NCI-H2107 (cell line): ENCODE results near the gene STXBP3.
"Not testable (repeated sequence)": the region's sequence is repeated elsewhere in the genome, so short reads cannot be mapped to it uniquely, and the experiment has no call there.

Source experiments
- DNase-seq: peaks from one replicate; lab custom pipeline; 2025; lab: John Stamatoyannopoulos, UW

The STXBP3 gene

DNA sequence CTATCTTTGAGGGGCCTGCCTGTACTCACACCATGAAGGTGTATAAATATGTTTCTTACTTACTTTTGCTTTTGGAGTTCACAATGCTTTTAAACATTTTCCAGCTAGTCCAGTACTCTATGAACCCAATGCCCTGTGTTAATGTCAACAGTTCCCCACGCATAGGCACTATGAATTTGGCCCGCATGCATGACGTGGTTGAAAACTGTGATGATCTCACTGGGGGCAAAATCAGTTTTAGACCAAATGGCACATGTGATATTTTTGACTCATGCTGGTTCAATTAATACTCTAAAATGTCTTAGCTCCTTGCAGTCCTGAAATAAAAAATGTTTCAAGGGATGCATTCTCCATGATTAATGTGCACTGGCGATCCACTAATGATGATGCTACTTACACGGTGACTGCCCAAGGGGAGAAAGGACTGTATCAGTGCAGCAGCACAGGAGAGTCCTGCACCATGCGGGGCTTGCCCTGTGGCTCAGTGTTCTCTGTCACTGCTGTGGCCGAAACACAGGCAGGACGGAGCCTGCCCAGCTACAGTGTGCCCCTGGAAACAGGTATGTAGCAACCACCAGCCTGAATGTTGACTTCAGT lies 18.0 kb upstream of the STXBP3 start:
- no peak for DNase-seq

DNA sequence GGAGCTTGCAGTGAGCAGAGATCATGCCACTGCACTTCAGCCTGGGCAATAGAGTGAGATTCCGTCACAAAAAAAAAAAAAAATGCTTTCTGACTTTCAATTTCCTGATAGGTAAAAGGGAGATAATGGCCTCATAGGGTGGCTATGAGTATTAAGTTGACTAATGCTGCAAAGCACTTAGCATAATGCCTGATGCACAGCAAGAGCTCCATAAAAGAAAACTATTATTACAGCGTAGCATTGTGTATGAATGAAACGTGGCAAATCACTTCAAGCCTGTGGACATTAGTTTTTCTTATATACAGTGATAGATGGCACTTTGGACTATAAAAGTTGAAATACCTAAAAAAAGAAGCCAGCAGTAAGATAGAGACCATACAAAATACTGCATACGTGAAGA lies 17.0 kb upstream of the STXBP3 start:
- DNase-seq: no peak

DNA sequence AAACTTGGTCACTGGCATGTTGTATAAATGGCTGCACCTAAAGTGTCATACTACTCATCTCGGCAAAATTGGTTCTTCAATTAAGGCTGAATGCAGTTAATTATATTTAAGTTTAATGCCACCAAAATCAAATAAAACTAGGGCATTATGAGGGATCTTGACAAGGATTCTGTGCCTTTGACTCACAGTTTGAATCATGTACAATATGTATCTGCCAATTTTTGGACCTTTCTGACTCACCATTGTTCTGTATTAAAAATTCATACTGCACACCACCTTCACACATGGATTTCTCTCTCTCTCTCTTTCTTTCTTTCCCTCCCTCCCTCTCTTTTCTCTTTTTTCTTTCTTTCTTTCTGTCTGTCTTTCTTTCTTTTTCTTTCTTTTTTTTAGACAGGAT lies 14.1 kb upstream of the STXBP3 start:
- no peak for DNase-seq

DNA sequence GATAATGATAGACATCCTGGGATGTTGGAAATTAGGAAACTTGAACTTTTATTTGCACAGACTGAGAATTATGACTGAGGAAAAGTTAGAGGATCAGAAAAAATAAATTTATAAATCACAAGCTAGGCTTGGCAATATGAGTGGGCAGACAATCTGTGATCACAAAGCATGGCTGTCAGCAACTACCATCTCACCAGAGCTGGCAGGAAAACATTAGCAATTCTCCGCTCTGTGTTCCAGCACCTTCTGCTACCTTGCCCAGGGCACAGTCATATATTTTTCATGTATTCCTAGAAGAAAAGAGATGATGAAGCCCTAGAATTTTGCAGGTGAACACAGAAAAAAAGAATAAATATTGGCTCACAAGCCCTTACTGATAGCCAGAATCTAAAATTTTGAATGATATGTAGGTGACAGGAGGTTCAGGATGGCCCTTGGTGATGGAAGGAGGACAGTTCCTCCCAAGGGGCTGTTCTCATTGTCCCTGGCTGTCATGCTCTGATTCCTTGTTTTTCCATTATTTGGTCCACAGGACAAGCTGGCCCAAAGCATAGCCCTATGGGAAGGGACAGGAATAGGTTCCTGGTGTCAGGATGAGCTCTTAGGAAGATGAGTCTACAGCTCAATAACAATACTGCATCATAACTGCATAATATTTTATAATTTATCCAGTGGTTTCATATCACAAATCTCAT lies 12.2 kb upstream of the STXBP3 start:
- no peak for DNase-seq

DNA sequence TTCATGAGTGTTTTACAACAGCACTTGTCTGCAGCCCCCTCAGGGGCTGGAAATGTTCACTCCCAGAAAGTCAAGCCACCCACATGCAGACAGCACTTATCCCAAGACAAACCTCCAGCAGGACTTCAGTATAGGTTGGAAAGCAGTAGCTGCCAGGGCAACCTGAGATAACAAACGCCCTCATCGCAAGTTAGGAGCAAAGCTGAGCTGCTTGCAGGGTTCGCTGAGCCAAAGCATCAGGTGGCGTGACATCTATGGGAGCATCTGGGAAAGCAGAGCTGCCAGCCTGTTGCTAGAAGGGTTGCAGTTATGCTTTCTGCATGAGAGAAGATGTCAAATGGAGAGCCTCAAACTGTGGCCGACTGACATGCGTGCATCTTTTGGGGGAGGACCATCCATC lies 4.2 kb upstream of the STXBP3 start:
- DNase-seq: no peak

DNA sequence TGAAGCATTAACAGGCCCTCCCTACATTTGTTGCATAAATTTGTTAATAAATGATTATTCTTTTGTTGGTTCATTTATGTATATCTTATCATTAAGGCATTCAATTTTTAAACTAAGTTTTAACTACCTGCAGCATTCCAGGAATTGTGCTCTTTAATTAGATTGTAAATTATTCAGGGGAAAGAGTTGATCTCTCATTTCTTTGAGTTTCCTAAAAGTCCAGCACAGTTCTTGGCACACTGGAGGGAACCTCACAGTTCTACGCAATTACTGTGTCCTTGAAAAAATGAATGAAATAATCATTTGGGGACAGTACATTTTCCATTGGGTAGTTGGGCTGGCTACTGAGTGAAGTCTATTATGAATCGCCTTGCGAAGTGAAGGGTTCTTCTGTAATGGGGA lies 493 bp upstream of the STXBP3 start:
- no peak for DNase-seq

DNA sequence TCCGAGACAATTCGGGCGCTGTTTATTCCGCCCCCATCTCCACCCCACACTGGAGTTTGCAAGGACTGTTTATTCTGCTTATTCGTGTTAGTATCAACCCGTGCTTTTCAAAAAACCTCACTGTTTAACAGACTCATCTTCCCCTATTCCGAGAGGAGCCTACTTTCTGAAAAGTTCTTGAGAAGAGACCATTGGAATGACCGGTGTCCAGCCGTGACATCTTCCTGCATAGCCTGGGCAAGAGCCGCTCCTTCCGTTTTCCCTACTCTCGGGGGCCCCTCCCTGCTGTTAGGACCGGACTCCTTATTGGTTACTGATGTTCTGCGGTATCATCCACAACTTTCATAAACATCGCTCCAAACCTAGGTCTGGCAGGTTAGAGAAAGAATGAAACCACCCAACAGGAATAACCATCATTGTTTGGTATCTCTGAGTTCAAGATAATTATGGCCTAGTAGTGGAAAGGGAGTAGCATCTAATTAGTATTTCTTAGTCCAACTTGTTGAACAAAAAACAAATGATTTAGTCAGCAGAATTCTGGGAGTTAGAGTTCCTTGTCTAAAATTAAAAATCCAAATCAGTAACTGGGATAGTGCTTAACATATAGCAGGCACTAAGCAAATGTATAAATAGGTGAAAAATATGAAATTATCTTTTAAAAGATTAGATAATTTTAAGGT lies 837 bp downstream of the STXBP3 start:
- DNase-seq: peak; percentile 13

DNA sequence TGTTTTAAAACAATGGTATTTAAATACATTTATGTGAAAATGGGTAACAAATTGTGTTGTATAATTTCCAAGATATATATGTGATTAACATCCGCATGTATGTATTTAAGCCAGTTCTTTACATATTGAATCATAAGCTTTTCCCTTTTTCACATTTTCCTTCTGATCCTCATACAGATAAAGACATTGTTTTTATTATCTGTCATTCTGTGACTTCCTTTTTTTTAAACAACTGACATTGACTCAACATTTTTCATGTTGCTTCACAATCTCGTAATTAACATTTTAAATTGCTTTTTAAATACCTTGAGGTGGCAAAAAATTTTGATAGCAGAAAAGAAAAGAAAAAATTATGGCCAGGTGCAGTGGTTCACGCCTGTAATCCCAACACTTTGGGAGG lies 1.4 kb downstream of the STXBP3 start:
- DNase-seq: no peak

DNA sequence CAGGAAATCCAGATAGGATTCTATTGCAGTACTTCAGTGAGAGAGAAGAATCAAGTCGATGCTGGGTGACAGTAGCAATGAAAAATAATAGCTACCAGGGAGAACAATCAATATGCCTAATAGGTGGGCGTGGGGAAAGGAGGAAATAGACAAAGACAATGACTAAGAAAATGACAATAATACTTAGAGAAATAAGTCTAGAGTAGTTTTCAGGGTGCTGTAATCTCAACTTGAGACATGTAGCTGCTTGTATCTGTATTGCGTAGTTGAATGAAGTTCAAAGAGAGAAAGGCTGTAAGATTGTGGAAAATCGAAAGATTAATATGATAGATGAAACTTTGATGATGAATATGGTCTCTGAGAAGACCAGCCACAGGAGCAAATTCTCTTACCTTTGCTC lies 2.6 kb downstream of the STXBP3 start:
- no peak for DNase-seq

DNA sequence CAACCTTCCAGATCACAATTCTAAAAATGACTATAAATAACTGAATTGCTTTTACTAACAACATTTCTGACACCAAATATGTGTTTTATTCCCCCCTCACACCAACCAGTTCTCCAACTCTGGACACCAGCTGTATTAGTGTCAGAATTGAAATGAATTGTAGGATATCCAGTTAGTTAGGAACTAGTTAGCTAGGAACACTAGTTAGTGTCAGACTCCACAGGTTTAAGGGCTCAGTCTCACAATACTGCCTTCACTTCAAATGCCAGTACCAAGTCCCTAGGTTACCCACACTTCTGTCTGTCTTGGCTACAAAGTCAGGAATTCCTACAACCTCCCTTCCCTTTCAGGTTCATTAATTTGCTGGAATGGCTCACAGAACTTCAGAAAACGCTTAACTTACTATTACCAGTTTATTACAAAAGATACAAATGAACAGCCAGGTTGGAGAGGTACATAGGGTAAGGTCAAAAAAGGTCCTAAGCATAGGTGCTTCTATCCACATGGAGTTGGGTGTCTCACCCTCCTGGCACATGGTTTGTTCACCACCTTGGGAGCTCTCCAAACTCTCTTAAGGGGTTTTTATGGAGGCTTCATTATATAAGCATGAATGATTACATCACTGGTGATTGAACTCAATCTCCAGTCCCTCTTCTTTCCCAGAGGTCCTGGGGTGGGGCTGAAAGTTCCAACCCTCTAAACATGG lies 4.2 kb downstream of the STXBP3 start:
- DNase-seq: no peak

DNA sequence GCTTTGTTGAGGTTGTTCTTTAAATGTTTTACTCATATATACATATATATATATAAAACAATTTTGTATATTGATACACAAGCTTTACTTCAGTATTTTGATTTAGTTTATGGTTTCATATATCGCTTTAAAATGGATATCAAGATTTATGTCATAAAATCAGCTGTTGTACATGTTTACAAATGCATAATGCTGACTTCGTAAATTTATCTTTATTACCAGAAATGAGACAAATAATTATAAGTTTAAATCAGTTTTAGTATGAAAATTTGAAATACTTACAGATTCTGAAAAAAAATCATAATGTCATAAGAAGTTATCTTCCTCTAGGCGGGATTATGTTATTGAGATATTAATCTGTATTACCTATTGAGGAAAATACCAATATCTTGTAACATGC lies 6.9 kb downstream of the STXBP3 start:
- DNase-seq: no peak

DNA sequence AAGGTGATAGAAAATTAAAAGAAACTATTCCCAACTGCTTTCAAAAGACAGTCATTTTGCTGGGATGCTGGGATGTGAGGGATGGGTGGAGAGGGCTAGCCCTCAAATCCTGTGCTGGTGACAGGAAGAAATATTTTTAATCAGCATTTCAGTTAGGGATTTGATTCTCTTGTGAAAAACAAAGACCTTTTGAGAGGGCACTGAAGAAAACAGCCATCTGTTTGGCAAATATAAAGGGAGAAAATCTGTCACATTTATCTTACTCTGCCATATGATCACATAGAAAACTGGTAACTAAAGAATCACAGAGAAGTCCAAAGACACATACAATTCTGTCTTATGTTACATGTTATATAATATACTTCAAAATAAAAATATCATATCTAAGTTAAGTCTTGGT lies 12.3 kb downstream of the STXBP3 start:
- DNase-seq: no peak

DNA sequence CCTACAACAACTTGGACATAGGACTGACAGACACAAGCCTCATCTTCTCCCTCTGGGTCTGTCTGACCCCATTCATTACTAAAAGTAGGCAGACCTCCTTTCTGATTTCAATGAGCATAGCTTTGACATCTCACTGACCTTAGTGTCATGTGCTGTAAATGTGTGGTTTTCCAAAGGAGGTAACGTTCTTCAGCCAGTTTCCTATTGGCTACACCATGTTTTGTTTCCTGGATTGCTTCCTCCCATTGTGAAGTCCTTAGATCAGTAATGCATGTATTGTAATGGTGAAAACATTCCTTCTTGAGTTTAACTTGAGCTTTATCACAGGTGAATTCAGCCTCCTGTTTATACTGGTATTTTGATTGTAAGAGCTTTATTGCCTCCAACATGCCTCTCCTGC lies 20.6 kb downstream of the STXBP3 start:
- DNase-seq: no peak

DNA sequence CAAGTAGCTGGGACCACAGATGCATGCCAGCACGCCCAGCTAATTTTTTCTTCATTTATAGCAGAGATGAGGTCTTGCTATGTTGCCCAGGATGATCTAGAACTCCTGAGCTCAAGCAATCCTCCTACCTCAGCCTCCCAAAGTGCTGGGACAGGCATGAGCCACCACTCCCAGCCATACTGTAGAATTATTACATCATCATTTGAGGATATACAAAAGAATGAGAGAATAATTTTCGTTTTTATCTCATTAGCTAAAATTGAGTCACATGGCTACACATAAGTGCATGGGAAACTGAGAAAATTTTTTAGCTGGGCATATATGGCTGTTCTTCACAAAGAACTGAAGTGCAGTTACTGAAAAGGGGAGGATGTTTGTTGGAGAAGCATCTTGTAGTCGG lies 21.2 kb downstream of the STXBP3 start:
- DNase-seq: no peak

DNA sequence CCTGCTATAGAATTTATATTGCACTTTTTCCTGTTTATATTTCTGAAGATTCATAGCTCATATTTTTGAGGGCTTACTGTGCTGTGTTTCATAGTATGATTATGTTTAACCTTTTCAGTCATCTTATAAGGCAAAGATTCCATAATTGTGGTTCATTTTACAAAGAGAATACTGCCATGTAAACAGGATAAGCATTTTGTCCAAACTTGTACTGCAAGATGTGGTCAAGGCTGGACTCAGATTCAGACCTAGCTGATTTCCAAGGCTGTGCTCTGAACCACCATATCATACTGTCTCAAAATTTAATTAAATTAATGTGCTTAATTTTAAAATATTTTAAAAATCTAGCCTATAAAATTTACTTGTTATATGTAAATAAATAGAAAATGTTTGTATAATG lies 31.4 kb downstream of the STXBP3 start:
- DNase-seq: no peak

DNA sequence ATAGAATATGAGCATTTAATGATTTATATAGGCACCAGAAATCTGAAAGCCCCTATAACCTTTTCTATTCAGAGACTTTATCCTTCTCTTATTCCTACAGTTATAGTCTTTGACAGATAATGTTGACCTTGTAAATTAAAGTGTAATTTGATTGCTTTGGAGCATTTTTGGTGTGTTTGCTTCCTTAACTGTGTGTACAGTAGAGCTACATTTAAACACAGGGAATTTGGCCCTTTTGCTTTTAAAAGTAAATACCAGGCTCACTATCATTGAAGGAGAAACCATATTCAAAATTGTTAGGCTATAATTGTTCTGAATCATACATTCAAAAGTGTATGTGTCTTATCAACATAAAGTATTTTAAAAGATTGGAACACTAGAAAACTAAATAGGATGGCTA lies 33.0 kb downstream of the STXBP3 start:
- DNase-seq: no peak

DNA sequence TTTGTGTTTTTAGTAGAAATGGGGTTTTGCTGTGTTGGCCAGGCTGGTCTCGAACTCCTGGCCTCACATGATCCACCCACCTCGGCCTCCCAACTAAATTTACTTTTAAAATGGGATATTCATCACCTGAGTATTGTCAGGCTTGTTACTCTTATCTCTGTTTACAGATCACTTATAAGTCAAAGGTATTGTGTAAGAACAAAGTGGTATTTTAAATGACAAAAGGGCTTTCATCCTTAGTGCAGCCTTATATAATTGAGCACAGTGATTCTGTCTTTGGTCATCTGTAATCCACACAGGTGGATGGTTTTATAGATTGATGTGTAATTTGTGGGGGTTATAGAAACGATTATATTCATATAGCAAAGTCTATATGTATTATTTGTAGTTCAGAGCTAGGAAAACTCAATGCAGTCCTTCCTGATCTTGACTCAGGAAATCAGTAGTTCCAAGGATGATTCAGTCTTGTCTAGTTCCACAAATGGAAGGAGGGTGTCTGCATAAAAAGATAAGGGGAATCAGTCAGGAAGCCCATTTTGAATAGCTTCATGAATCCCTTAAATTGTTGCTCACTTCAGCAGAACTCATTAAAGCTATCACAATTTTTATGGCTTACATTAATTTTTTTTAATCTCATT lies 34.6 kb downstream of the STXBP3 start:
- no peak for DNase-seq

DNA sequence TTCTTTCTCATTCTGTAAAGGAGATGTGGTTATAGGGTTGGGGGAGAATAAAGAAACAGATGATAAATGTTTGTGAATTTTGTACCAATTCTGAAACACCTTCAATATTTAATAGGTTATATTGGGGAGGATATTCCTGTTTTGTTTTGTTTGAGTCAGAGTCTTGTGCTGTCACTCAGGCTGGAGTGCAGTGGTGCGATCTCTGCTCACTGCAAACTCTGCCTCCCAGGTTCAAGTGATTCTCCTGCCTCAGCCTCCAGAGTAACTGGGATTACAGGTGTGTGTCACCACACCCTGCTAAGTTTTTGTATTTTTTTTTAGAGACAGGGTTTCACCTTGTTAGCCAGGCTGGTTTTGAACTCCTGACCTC lies 35.1 kb downstream of the STXBP3 start:
- DNase-seq: not testable (repeated sequence)

DNA sequence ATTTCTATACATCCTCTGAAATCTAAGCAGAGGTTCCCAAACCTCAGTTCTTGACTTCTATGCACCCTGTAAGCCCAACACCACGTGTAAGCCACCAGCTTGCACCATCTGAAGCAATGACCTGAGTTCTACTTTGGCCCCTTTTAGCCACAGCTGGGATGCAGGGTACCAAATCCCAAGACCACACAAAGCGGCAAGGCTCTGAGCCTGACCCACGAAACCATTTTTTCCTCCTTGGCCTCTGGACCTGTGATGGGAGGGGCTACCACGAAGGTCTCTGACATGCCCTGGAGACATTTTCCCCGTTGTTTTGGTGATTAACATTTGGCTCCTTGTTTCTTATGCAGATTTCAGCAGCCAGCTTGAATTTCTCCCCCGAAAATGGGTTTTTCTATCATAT lies 38.8 kb downstream of the STXBP3 start:
- DNase-seq: no peak

DNA sequence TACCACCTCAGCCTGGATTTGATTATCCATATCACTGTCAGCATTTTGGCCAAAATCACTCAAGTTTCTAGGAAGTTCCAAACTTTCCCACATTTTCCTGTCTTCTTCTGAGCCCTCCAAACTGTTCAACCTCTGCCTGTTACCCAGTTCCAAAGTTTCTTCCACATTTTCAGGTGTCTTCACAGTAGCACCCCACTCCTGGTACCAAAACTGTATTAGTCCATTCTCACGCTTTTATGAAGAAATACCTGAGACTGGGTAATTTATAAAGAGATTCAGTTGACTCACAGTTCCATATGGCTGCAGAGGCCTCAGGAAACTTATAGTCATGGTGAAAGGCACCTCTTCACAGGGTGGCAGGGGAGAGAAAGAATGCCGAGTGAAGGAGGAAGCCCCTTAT lies 39.4 kb downstream of the STXBP3 start:
- DNase-seq: no peak

DNA sequence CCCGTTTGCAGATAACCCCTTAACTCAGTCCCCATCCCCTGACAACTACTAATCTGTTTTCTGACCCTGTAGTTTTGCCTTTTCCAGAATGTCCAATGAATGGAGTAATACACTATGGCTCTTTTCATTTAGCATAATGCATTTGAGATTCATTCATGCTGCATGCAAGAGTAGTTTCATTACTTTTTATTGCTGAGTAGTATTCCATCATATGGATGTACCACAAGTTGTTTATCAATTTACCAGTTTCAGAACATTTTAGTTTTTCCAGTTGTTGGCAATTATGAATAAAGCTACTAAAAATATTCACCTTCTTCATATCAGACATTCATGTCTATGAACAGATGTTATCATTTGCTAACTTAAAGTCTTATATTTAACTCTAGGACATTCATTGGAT lies 45.3 kb downstream of the STXBP3 start:
- no peak for DNase-seq

DNA sequence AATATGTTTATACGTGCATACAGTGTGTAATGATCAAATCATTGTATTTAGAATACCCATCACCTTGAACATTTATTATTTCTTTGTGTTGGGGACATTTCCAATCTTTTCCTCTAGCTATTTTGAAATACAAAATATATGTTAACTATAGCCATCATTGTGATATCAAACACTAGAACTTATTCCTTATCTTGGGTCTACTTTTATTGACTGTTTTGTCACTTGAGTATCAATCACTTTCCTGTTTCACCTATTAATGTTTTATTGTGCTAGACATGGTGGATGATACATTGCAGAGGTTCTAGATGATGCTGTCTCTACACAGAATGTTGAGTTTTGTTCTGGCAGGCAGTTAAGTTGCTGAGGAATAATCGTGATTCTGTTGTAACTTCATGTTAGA lies 45.9 kb downstream of the STXBP3 start:
- DNase-seq: no peak

DNA sequence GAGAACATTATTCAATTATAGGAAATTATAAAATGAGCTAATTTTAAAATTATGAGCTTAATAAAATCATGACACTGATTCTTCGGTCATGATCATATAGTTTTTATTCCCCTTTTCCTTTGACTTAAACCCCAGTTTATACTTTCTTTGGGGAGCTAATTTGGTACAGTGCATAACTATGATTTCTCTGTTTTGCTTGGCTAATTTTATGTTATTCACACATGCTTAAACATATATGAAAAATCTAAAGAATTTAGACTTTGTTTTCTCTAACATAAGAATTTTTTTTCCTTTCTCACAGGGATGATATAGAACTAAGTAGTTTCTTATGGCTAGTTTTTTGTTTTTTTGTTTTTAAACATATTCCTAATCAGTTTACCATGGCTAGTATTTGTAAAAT lies 52.5 kb downstream of the STXBP3 start:
- no peak for DNase-seq
